Mesendoderm (in vitro differentiated cells): Measurements from ENCODE around the gene CMTM4.

Experiments used
- DNase-seq: peaks from one replicate; pipeline ENCODE4 v3.0.0; 2013
- H2AK5ac ChIP-seq: 2 replicates; pipeline ENCODE4 v1.6.1; 2013; ENCODE audit warnings: low read length, inconsistent platforms
- H2BK120ac ChIP-seq: 2 replicates; pipeline ENCODE4 v1.6.1; 2013; ENCODE audit warnings: low read depth, mild to moderate bottlenecking, low read length, moderate library complexity, mixed read lengths
- H2BK15ac ChIP-seq: replicated peaks from 2 replicates; pipeline ENCODE4 v1.6.1; 2013; ENCODE audit warnings: low read depth, mild to moderate bottlenecking, moderate library complexity
- H2BK5ac ChIP-seq: 2 replicates; pipeline ENCODE4 v1.6.1; 2013; ENCODE audit warnings: low read length, inconsistent platforms
- H3K18ac ChIP-seq: 2 replicates; pipeline ENCODE4 v1.6.1; 2013; ENCODE audit warnings: mild to moderate bottlenecking, low read length, mixed read lengths
- H3K23ac ChIP-seq: one replicate; pipeline ENCODE4 v1.6.1; 2013; ENCODE audit warnings: low read length
- H3K27ac ChIP-seq: 2 replicates; pipeline ENCODE4 v1.5.1; 2013; ENCODE audit warnings: low read depth, mild to moderate bottlenecking, inconsistent platforms, low read length, moderate library complexity
- H3K27me3 ChIP-seq: 2 replicates; pipeline ENCODE4 v1.6.1; 2013; ENCODE audit warnings: low read length, control low read depth, mild to moderate bottlenecking, inconsistent platforms; ENCODE audit not compliant: insufficient read depth, poor library complexity
- H3K36me3 ChIP-seq: 2 replicates; pipeline ENCODE4 v1.6.1; 2013; ENCODE audit warnings: low read length, inconsistent platforms; ENCODE audit not compliant: control insufficient read depth, insufficient read depth
- H3K4ac ChIP-seq: one replicate; pipeline ENCODE4 v1.6.1; 2013; ENCODE audit warnings: low read depth, mild to moderate bottlenecking, low read length, moderate library complexity
- H3K4me1 ChIP-seq: 2 replicates; pipeline ENCODE4 v1.6.1; 2013; ENCODE audit warnings: low read depth, low read length, inconsistent platforms; ENCODE audit not compliant: control insufficient read depth
- H3K4me2 ChIP-seq: 2 replicates; pipeline ENCODE4 v1.6.1; 2013; ENCODE audit warnings: low read length
- H3K4me3 ChIP-seq: 2 replicates; pipeline ENCODE4 v1.5.1; 2013; ENCODE audit warnings: mild to moderate bottlenecking, low read length
- H3K56ac ChIP-seq: one replicate; pipeline ENCODE4 v1.6.1; 2013; ENCODE audit warnings: low read length
- H3K79me1 ChIP-seq: 2 replicates; pipeline ENCODE4 v1.6.1; 2013; ENCODE audit warnings: low read length, inconsistent platforms
- H3K79me2 ChIP-seq: 2 replicates; pipeline ENCODE4 v1.6.1; 2013; ENCODE audit warnings: mild to moderate bottlenecking, low read length; ENCODE audit not compliant: control insufficient read depth, insufficient read depth
- H3K9ac ChIP-seq: 2 replicates; pipeline ENCODE4 v1.6.1; 2013; ENCODE audit warnings: low read length, inconsistent platforms
- H4K5ac ChIP-seq: one replicate; pipeline ENCODE4 v1.6.1; 2013; ENCODE audit warnings: low read length
- H4K8ac ChIP-seq: one replicate; pipeline ENCODE4 v1.6.1; 2013; ENCODE audit warnings: low read depth, mild to moderate bottlenecking, control low read depth, low read length, moderate library complexity
- WGBS: extraction: QIAGEN DNeasy Blood & Tissue Kit; methylation state at CpG from one replicate; pipeline ENCODE4 v1.1.7; 2013; ENCODE audit warnings: low lambda C conversion rate, missing lambda C conversion rate; ENCODE audit not compliant: insufficient coverage; ENCODE audit errors: extremely low coverage; 5-methylcytosine and 5-hydroxymethylcytosine counted together

Gene CMTM4

DNA sequence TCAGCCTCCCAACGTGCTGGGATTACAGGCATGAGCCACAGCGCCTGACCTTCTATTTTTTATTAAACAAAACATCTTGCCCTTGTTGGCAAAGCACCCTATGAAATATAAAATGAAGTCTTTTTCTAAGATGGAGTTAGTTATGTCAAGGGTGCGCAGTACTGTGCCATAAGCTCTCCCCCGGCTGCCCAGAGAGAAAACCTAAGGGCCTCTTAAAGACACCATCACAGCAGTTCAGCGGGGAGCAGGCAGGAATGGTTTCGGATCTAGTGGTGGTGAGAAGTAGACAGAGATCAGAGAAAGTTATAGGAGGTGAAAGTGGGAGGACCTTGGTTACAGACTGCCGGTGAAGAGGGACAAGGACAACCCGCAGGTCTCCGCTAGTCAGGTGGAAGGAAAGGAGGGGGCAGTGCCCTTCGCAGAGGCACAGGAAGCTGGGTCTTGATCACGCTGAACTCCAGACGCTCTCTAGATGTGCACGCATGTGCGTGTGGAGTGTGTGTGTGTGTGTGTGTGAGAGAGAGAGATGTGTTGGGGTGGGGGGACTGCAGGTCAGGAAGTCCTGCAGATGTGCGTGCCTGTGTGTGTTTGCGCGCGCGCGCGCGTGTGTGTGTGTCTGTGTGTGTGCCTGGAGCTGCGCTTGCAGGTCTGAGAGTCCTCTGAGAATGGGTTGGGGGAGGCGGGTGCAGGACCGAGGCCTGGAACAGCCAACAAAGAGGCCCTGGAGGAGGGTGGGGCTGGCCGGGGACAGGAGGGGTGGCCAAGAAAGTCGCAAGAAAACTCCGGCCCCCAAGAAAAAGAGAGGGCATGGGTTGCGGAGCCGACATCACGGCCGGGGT lies 92.8 kb downstream of the CMTM4 start:
- no peak overlapping the region for H2AK5ac ChIP-seq

GRCh38 chr16:66601471-66601870 lies 95.1 kb downstream of the CMTM4 start:
- Histone ChIP-seq H4K8ac (no peak overlapping the region), H2AK5ac (no peak overlapping the region), H3K79me2 (peaks cover 2% of the 10 kb centered on the region), H3K23ac (no peak overlapping the region), H3K56ac (no peak overlapping the region), H2BK120ac (no peak overlapping the region), H3K27ac (no peak overlapping the region), H2BK15ac (no peak overlapping the region), H3K4ac (no peak overlapping the region), H3K4me1 (peaks cover 2% of the 10 kb centered on the region), H3K9ac (no peak overlapping the region), H3K4me3 (no peak overlapping the region), H3K27me3 (no peaks in the 10 kb centered on the region), H3K18ac (no peak overlapping the region), H3K4me2 (no peak overlapping the region), H3K79me1 (no peaks in the 10 kb centered on the region), H3K36me3 (no peaks in the 10 kb centered on the region), H4K5ac (no peak overlapping the region), H2BK5ac (no peak overlapping the region)
- no peak for DNase-seq
- WGBS: no CpG with 5 or more reads among the region's 5 CpGs

More for the DNA sequence above, 92.8 kb downstream of the CMTM4 start:
- Histone ChIP-seq H3K4me3 (peak overlapping the region; percentile 62), H2BK5ac (peak overlapping the region; percentile 22), H3K4me2 (peak overlapping the region; percentile 95), H3K79me2 (peaks cover 5% of the 10 kb centered on the region), H2BK15ac (no peak overlapping the region), H3K27me3 (no peaks in the 10 kb centered on the region), H3K4ac (no peak overlapping the region), H3K56ac (peak overlapping the region; percentile 96), H3K4me1 (peaks cover 3% of the 10 kb centered on the region), H3K36me3 (no peaks in the 10 kb centered on the region), H4K8ac (no peak overlapping the region), H3K9ac (peak overlapping the region; percentile 85), H2BK120ac (no peak overlapping the region), H3K23ac (no peak overlapping the region), H4K5ac (no peak overlapping the region), H3K79me1 (peaks cover 3% of the 10 kb centered on the region), H3K27ac (peak overlapping the region; percentile 68), H3K18ac (peak overlapping the region; percentile 44)
- WGBS: no CpG with 5 or more reads among the region's 32 CpGs
- peak; percentile 87 for DNase-seq

DNA sequence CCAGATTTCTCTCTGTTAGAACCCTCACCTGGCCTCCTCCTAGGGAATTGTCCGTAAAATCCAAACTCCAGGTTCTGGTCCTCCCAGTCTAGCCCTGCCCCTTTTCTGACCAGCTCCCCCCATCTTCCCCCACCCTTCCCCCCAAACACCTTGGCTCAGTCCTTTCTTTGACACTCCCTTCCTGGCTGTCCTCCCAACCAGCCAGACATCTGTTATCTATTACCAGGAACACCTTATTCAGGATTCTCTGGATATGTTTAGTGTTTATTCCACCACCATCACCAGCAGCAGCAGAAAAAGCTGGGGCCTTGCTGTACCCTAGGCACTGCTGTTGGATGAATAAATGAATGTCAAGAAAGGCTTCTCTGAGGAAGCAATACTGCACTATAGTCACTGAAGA lies 96.1 kb downstream of the CMTM4 start:
- H2AK5ac ChIP-seq: no peak overlapping the region
- H3K27ac ChIP-seq: no peak overlapping the region
- no peak overlapping the region for H2BK5ac ChIP-seq
- H3K79me1 ChIP-seq: no peaks in the 10 kb centered on the region
- no peak overlapping the region for H3K56ac ChIP-seq
- no peak overlapping the region for H3K4me2 ChIP-seq
- H3K9ac ChIP-seq: no peak overlapping the region
- H3K4me3 ChIP-seq: no peak overlapping the region
- H3K18ac ChIP-seq: no peak overlapping the region
- H3K27me3 ChIP-seq: no peaks in the 10 kb centered on the region
- no peak overlapping the region for H3K23ac ChIP-seq
- no peaks in the 10 kb centered on the region for H3K4me1 ChIP-seq
- no peak for DNase-seq
- no peaks in the 10 kb centered on the region for H3K36me3 ChIP-seq
- no peak overlapping the region for H3K4ac ChIP-seq
- H4K5ac ChIP-seq: no peak overlapping the region
- no peak overlapping the region for H4K8ac ChIP-seq
- no CpG with 5 or more reads among the region's 1 CpG for WGBS
- H2BK15ac ChIP-seq: no peak overlapping the region
- H3K79me2 ChIP-seq: no peaks in the 10 kb centered on the region
- H2BK120ac ChIP-seq: no peak overlapping the region

DNA sequence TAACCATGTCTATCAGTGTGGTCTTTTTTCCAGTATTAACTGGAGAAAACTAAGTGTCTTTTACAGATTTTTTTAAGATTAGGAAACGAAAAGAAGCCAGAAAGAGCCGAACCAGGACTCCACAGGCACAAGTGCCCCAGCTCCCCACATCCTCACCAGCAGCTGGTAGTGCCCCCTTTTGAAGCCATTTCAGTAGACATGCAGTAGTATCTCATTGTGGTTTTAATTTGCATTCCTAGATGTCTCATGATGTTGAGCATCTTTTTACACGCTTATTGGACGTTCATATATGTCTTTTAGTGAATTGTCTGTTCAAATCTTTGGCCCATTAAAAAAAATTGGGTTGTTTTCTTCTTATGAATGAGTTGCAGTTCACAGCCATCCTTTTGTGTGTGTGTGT lies 96.8 kb downstream of the CMTM4 start:
- Histone ChIP-seq H3K79me2 (no peaks in the 10 kb centered on the region), H3K4me2 (no peak overlapping the region), H3K27me3 (no peaks in the 10 kb centered on the region), H3K4me3 (no peak overlapping the region), H2BK120ac (no peak overlapping the region), H3K9ac (no peak overlapping the region), H2BK5ac (no peak overlapping the region), H4K5ac (no peak overlapping the region), H2AK5ac (no peak overlapping the region), H3K27ac (no peak overlapping the region), H3K36me3 (no peaks in the 10 kb centered on the region), H3K56ac (no peak overlapping the region), H3K79me1 (no peaks in the 10 kb centered on the region), H3K4me1 (no peaks in the 10 kb centered on the region), H3K18ac (no peak overlapping the region), H2BK15ac (no peak overlapping the region), H4K8ac (no peak overlapping the region), H3K23ac (no peak overlapping the region), H3K4ac (no peak overlapping the region)
- WGBS: no CpG with 5 or more reads among the region's 4 CpGs
- no peak for DNase-seq

DNA sequence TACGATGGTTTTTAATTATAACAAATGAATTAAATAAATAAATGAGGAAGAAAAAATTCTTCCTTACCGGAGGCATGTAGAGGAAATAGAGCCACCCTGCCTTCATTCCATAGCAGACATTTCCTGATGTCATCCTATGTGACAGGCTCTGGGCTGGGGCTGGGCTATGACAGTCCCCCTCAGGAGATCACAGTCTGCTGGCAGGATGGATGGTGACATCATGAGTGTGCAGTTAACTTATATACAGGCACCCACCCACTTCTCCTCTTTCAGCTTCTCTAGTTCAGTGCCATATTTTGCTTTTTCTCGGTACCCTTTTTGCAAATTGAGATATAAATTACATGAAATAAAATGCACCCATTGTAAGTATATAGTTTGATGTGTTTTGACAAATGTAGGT lies 98.4 kb downstream of the CMTM4 start:
- Histone ChIP-seq H3K4me3 (no peak overlapping the region), H4K5ac (no peak overlapping the region), H3K4ac (no peak overlapping the region), H2BK15ac (no peak overlapping the region), H3K4me2 (no peak overlapping the region), H3K18ac (no peak overlapping the region), H3K27ac (no peak overlapping the region), H3K23ac (no peak overlapping the region), H2AK5ac (no peak overlapping the region), H3K27me3 (no peaks in the 10 kb centered on the region), H2BK5ac (no peak overlapping the region), H3K9ac (no peak overlapping the region), H3K79me2 (no peaks in the 10 kb centered on the region), H3K79me1 (no peaks in the 10 kb centered on the region), H4K8ac (no peak overlapping the region), H3K36me3 (no peaks in the 10 kb centered on the region), H2BK120ac (no peak overlapping the region), H3K56ac (no peak overlapping the region), H3K4me1 (no peaks in the 10 kb centered on the region)
- WGBS: no CpG with 5 or more reads among the region's 3 CpGs
- DNase-seq: no peak
